ENCODE data around the gene MAD1L1. TPM values are rescaled to one million over a fixed set of nuclear protein-coding genes. Genes with fewer than 3 reads are reported as not detected.

MAD1L1 gene
- total RNA-seq, 1 donor from 2014 or later, result 48.4 TPM

GRCh38 chr7:1936006-1936310, 296.8 kb downstream of the MAD1L1 start:
- Histone ChIP-seq H3K27ac (no peak overlapping the region), H3K9me3 (no peaks in the 10 kb centered on the region), H3K27me3 (no peaks in the 10 kb centered on the region), H3K36me3 (peaks cover 6% of the 10 kb centered on the region), H3K4me3 (no peak overlapping the region), H3K4me1 (peaks cover 2% of the 10 kb centered on the region)
- ATAC-seq (no peak), DNase-seq (no peak)
- no peak for TF ChIP-seq CTCF (IDR thresholded peaks at IDR 0.05)
- intact Hi-C loops (cut with DNase I), result no loop called here

GRCh38 chr7:1935176-1936005, 297.4 kb downstream of the MAD1L1 start:
- H3K9me3 ChIP-seq, result no peaks in the 10 kb centered on the region
- DNase-seq (no peak), ATAC-seq (no peak)
- TF ChIP-seq CTCF (IDR thresholded peaks at IDR 0.05), result no peak
- no peaks in the 10 kb centered on the region for H3K27me3 ChIP-seq
- intact Hi-C loops (cut with DNase I), result no loop called here
- H3K27ac ChIP-seq, result no peak overlapping the region
- H3K4me3 ChIP-seq, result no peak overlapping the region
- H3K36me3 ChIP-seq, result peaks cover 6% of the 10 kb centered on the region
- H3K4me1 ChIP-seq, result no peaks in the 10 kb centered on the region

GRCh38 chr7:1934756-1935155, 298.0 kb downstream of the MAD1L1 start:
- H3K27ac ChIP-seq, result no peak overlapping the region
- peaks cover 6% of the 10 kb centered on the region for H3K36me3 ChIP-seq
- no peak overlapping the region for H3K4me3 ChIP-seq
- no peaks in the 10 kb centered on the region for H3K4me1 ChIP-seq
- no peaks in the 10 kb centered on the region for H3K9me3 ChIP-seq
- no peak for ATAC-seq
- no peak for DNase-seq
- intact Hi-C loops (cut with DNase I), result no loop called here
- H3K27me3 ChIP-seq, result no peaks in the 10 kb centered on the region
- no peak for TF ChIP-seq CTCF (IDR thresholded peaks at IDR 0.05)

GRCh38 chr7:1934017-1934416, 298.7 kb downstream of the MAD1L1 start:
- Histone ChIP-seq H3K4me1 (no peaks in the 10 kb centered on the region), H3K36me3 (peaks cover 6% of the 10 kb centered on the region), H3K9me3 (no peaks in the 10 kb centered on the region), H3K27ac (no peak overlapping the region), H3K4me3 (no peak overlapping the region), H3K27me3 (no peaks in the 10 kb centered on the region)
- TF ChIP-seq CTCF (IDR thresholded peaks at IDR 0.05), result no peak
- intact Hi-C loops (cut with DNase I), result no loop called here
- DNase-seq (no peak), ATAC-seq (no peak)

- Histone ChIP-seq H3K27me3 (no peaks in the 10 kb centered on the region), H3K27ac (no peak overlapping the region), H3K4me1 (no peaks in the 10 kb centered on the region), H3K36me3 (peaks cover 6% of the 10 kb centered on the region), H3K9me3 (no peaks in the 10 kb centered on the region), H3K4me3 (no peak overlapping the region)
- intact Hi-C loops (cut with DNase I), result no loop called here
- DNase-seq (no peak), ATAC-seq (no peak)
- no peak for TF ChIP-seq CTCF (IDR thresholded peaks at IDR 0.05)
Measured at GRCh38 chr7:1933066-1933750, 299.5 kb downstream of the MAD1L1 start.

All from upper lobe of right lung (tissue), 1 donor.